GM19043 (cell line): ENCODE results near the gene TASP1.

Experiments used
- ATAC-seq: cut with Tn5 transposase; IDR thresholded peaks from one replicate; pipeline ENCODE4 v1.9.1; 2021; ENCODE audit warnings: low read depth; ENCODE audit not compliant: unreplicated experiment

TASP1 gene

GRCh38 chr20:13452470-13453124 is 186.1 kb downstream of the TASP1 start:
- no peak for ATAC-seq

- ATAC-seq: no peak
Measured at GRCh38 chr20:13449868-13450434, 188.8 kb downstream of the TASP1 start.

- no peak for ATAC-seq
Measured at GRCh38 chr20:13447385-13448180, 191.1 kb downstream of the TASP1 start.

GRCh38 chr20:13443690-13444089 is 195.0 kb downstream of the TASP1 start:
- no peak for ATAC-seq

GRCh38 chr20:13442986-13443385 is 195.7 kb downstream of the TASP1 start:
- ATAC-seq: no peak

GRCh38 chr20:13441388-13441787 is 197.3 kb downstream of the TASP1 start:
- no peak for ATAC-seq

- ATAC-seq: no peak
Measured at GRCh38 chr20:13436530-13436929, 202.2 kb downstream of the TASP1 start.

- ATAC-seq: no peak
Measured at GRCh38 chr20:13432126-13432525, 206.6 kb downstream of the TASP1 start.

GRCh38 chr20:13430346-13431002 is 208.3 kb downstream of the TASP1 start:
- no peak for ATAC-seq

- ATAC-seq: no peak
Measured at GRCh38 chr20:13428684-13429083, 210.0 kb downstream of the TASP1 start.

- ATAC-seq: no peak
Measured at GRCh38 chr20:13426870-13427269, 211.9 kb downstream of the TASP1 start.

GRCh38 chr20:13425381-13426135 is 213.2 kb downstream of the TASP1 start:
- ATAC-seq: no peak

- ATAC-seq: no peak
Measured at GRCh38 chr20:13424174-13424833, 214.4 kb downstream of the TASP1 start.

GRCh38 chr20:13423472-13424173 is 215.1 kb downstream of the TASP1 start:
- ATAC-seq: no peak

GRCh38 chr20:13422637-13423036 is 216.1 kb downstream of the TASP1 start:
- no peak for ATAC-seq

GRCh38 chr20:13420625-13421024 is 218.1 kb downstream of the TASP1 start:
- no peak for ATAC-seq

GRCh38 chr20:13419477-13419876 is 219.3 kb downstream of the TASP1 start:
- ATAC-seq: no peak

GRCh38 chr20:13418263-13419229 is 220.2 kb downstream of the TASP1 start:
- ATAC-seq: no peak
